ENCODE measurements around the gene ITPK1. TPM values are rescaled to one million over a fixed set of nuclear protein-coding genes. Genes with fewer than 3 reads are reported as not detected.

The ITPK1 gene
- total RNA-seq, 4 donors from 2014 or later, result 64.8 to 235 (median 128) TPM

DNA sequence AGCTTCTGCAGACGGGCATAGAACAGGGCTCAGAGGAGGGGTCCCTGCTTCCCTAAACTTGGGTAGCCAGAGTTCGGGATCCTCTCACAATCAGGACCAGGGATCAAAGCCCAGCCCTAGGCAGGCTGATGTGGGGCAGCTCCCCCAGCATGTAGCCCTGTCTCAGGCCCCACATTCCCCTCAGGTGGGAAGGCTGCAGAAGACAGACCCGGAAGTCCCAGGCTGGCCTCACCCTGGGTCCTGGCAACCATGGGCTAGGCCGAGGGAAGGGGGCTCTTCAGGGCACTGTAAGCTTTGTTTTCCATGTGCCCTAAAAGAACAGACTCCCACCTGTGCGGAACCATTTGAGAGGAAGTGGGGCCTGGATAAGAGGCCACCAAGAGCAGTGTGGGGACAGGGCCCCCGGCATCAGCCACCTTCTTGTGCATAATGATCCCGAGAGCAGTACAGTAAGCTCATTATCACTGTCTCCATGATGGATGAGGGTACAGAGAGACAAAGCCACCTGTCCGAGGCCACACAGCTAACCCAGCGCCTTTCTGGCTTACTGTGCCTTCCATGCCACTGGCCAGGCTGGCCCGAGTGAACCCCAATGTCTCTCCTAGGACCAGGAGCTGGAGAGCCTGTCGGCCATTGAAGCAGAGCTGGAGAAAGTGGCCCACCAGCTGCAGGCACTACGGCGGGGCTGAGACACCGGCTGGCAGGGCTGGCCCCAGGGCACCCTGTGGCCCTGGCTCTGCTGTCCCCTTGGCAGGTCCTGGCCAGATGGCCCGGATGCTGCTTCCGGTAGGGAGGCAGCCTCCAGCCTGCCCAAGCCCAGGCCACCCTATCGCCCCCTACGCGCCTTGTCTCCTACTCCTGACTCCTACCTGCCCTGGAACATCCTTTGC is 181.3 kb downstream of the ITPK1 start:
- Histone ChIP-seq H3K9me3 (no peaks in the 10 kb centered on the region), H3K4me1 (no peaks in the 10 kb centered on the region), H3K36me3 (no peaks in the 10 kb centered on the region), H3K27me3 (no peaks in the 10 kb centered on the region), H3K4me3 (no peak overlapping the region), H3K27ac (no peak overlapping the region)
- in situ Hi-C loops (cut with MboI; ENCODE audit: low pct_ligation_motif_present in 1 of 4, low pct_unique_long_range_greater_than_20kb in 1 of 4, low sequenced_read_pairs in 3 of 4) (no loop called here), intact Hi-C loops (cut with DNase I; ENCODE audit: low total_unique reads) (no loop called here)
- TF ChIP-seq, protein P1, sequence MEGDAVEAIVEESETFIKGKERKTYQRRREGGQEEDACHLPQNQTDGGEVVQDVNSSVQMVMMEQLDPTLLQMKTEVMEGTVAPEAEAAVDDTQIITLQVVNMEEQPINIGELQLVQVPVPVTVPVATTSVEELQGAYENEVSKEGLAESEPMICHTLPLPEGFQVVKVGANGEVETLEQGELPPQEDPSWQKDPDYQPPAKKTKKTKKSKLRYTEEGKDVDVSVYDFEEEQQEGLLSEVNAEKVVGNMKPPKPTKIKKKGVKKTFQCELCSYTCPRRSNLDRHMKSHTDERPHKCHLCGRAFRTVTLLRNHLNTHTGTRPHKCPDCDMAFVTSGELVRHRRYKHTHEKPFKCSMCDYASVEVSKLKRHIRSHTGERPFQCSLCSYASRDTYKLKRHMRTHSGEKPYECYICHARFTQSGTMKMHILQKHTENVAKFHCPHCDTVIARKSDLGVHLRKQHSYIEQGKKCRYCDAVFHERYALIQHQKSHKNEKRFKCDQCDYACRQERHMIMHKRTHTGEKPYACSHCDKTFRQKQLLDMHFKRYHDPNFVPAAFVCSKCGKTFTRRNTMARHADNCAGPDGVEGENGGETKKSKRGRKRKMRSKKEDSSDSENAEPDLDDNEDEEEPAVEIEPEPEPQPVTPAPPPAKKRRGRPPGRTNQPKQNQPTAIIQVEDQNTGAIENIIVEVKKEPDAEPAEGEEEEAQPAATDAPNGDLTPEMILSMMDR (IDR thresholded peaks at IDR 0.05), result no peak
- TF ChIP-seq EP300 (IDR thresholded peaks at IDR 0.05; ENCODE audit: low read depth), result no peak
- no peak for TF ChIP-seq POLR2AphosphoS5 (IDR thresholded peaks at IDR 0.05)
- TF ChIP-seq POLR2A (IDR thresholded peaks at IDR 0.05), result no peak
- 60 to 86% methylated on average over 1 to 19 of the region's 19 CpGs for WGBS, 2 donors (ENCODE audit: low coverage in 1 of 2)
- no peak for DNase-seq

DNA sequence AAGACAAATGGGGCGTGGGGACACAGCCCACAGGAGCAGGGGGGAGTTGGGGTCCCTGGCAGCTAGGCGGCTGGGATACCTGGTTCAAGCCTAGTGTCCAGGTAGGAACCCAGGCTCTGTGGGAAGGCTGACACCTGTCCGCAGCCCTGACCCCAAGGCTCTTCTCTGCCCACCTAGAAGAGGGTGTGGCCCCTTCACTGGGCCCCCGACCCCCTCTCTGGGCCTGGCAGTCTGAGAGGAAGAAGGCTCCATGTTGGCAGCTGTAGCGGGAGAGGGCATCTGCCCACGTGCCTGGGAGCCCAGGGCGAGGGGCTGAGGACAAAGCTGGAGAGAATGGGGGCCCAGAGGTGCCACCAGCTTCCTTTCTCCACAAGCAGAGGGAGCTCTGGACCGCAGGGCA is 182.2 kb downstream of the ITPK1 start:
- Histone ChIP-seq H3K27ac (no peak overlapping the region), H3K4me3 (no peak overlapping the region), H3K9me3 (no peaks in the 10 kb centered on the region), H3K36me3 (no peaks in the 10 kb centered on the region), H3K27me3 (no peaks in the 10 kb centered on the region), H3K4me1 (no peaks in the 10 kb centered on the region)
- TF ChIP-seq EP300 (IDR thresholded peaks at IDR 0.05; ENCODE audit: low read depth), result no peak
- TF ChIP-seq, protein P1 (IDR thresholded peaks at IDR 0.05), result no peak
- TF ChIP-seq POLR2AphosphoS5 (IDR thresholded peaks at IDR 0.05), result no peak
- TF ChIP-seq POLR2A (IDR thresholded peaks at IDR 0.05), result no peak
- 80% methylated on average over 8 of the region's 8 CpGs; no CpG with 5 or more reads in 1 of the 2 donors for WGBS, 2 donors (ENCODE audit: low coverage in 1 of 2)
- in situ Hi-C loops (cut with MboI; ENCODE audit: low pct_ligation_motif_present in 1 of 4, low pct_unique_long_range_greater_than_20kb in 1 of 4, low sequenced_read_pairs in 3 of 4), result no loop called here
- no peak for DNase-seq
- intact Hi-C loops (cut with DNase I; ENCODE audit: low total_unique reads), result no loop called here

DNA sequence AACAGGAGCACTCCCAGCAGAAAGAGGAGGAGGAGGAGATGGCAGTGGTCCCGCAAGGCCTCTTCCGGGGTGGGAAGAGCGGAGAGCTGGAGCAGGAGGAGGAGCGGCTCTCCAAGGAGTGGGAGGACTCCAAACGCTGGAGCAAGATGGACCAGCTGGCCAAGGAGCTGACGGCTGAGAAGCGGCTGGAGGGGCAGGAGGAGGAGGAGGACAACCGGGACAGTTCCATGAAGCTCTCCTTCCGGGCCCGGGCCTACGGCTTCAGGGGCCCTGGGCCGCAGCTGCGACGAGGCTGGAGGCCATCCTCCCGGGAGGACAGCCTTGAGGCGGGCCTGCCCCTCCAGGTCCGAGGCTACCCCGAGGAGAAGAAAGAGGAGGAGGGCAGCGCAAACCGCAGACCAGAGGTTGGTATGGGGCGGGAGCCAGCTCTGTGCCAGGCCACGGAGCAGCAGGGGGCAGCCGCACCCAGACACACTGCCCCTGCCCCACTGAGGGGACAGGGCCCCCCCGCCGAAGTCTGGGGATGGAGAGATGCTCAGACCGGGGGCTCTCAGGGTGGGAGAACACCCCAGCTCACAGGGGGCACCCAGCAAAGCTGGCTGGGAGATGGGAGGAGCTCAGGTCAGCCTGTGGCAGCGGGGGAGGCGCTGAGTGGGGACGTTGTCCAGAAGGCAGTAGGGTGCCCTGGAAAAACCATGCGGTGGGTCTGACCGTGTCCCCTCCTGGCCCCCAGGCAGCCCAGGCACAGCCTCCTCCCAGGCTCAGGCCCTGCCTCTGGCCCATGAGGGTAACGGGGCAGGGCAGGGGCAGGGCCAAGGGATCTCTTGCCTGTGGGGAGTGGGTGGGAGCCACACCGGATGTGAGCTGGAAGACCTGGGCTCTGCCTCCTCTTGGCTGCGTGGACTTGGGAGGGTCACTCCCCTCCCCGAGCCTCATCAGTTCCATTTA is 183.0 kb downstream of the ITPK1 start:
- Histone ChIP-seq H3K27me3 (no peaks in the 10 kb centered on the region), H3K4me3 (no peak overlapping the region), H3K36me3 (no peaks in the 10 kb centered on the region), H3K9me3 (no peaks in the 10 kb centered on the region), H3K27ac (no peak overlapping the region), H3K4me1 (no peaks in the 10 kb centered on the region)
- intact Hi-C loops (cut with DNase I; ENCODE audit: low total_unique reads), result no loop called here
- TF ChIP-seq POLR2A (IDR thresholded peaks at IDR 0.05), result no peak
- in situ Hi-C loops (cut with MboI; ENCODE audit: low pct_ligation_motif_present in 1 of 4, low pct_unique_long_range_greater_than_20kb in 1 of 4, low sequenced_read_pairs in 3 of 4), result no loop called here
- DNase-seq, result no peak
- WGBS, 2 donors (ENCODE audit: low coverage in 1 of 2), result 71 to 85% methylated on average over 5 to 34 of the region's 35 CpGs

DNA sequence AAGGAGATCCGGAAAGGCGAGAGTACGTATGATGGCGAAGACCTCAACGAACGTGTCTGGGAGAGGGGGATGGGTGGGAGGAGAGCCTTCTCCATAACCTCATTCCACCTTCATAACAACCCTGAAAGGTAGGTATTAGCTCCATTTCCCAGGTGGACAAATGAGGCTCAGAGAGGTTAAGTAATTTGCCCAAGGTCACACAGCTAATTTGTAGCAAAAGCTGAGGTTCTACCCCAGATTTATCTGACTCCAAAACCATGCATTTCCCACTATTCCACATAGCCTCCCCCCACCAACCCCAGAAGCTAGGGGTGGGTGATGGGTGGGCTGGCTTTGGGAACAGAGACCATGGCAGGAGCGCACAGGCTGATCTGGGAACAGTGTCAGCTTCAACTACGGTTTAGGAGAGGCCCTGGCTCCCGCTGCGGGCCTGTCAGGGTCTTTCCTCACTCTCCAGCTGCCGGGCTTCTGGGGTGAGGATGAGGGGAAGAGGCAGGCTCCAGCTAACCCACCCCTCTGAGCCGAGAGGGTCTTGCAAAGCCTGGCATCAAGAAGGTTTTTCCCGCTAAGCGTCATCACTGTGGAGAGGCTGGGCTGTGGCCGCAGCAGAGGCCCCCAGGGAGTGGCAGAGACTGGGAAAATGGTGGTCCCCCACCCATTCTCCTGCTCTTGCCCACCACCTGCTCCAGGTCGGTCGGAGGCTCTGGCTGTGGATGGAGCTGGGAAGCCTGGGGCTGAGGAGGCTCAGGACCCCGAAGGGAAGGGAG is 183.9 kb downstream of the ITPK1 start:
- intact Hi-C loops (cut with DNase I; ENCODE audit: low total_unique reads), result no loop called here
- TF ChIP-seq EP300 (IDR thresholded peaks at IDR 0.05; ENCODE audit: low read depth), result no peak
- TF ChIP-seq POLR2A (IDR thresholded peaks at IDR 0.05), result no peak
- TF ChIP-seq, protein P1 (IDR thresholded peaks at IDR 0.05), result no peak
- TF ChIP-seq POLR2AphosphoS5 (IDR thresholded peaks at IDR 0.05), result no peak
- H3K27me3 ChIP-seq, result no peaks in the 10 kb centered on the region
- WGBS, 2 donors (ENCODE audit: low coverage in 1 of 2), result 88 to 100% methylated on average over 3 to 18 of the region's 18 CpGs
- no peaks in the 10 kb centered on the region for H3K4me1 ChIP-seq
- H3K4me3 ChIP-seq, result no peak overlapping the region
- H3K9me3 ChIP-seq, result no peaks in the 10 kb centered on the region
- H3K27ac ChIP-seq, result no peak overlapping the region
- in situ Hi-C loops (cut with MboI; ENCODE audit: low pct_ligation_motif_present in 1 of 4, low pct_unique_long_range_greater_than_20kb in 1 of 4, low sequenced_read_pairs in 3 of 4), result no loop called here
- DNase-seq, result no peak
- no peaks in the 10 kb centered on the region for H3K36me3 ChIP-seq

Data from transverse colon (tissue), 4 donors.